Measurements from ENCODE around the gene NKTR. TPM values are rescaled to one million over a fixed set of nuclear protein-coding genes. Genes with fewer than 3 reads are reported as not detected.
A peak's percentile ranks its signal among the peaks of the same experiment; 100 is the strongest.

The NKTR gene
- total RNA-seq, 4 donors from 2014 or later = 47.7 to 328 (median 66.8) TPM

DNA sequence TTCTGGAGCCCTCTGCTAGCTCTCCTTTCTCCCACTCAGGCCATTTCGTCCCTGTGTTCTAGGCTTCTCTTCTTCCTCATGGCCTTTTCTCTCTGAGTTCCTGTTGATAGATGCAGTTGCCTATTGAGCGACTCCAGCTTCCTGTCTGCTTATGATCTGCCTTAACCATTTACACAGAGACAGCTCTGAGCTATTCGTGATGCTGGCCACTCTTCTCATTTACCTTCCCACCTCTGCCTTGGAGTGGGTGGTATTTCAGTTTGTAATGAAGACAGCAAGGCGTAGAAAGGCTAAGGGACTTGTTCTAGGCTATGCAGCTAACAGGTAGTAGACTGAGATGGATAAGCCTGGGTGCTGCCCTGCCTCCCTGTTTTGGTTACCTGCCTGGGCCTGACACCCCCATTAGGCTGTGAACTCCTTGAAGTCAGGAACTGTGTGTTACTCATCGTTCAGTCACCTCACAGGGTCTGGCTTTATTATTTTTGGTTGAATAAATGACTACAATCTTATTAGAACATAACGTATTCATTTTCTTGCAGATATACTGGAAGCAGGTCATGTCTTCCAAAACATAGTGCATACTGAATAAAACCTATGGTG is 40.4 kb downstream of the NKTR start:
- Histone ChIP-seq H3K9me3 (no peaks in the 10 kb centered on the region), H3K4me3 (no peak overlapping the region), H3K36me3 (peaks cover 94% of the 10 kb centered on the region), H3K27me3 (no peaks in the 10 kb centered on the region), H3K27ac (no peak overlapping the region), H3K4me1 (no peaks in the 10 kb centered on the region)
- no peak for TF ChIP-seq POLR2AphosphoS5 (IDR thresholded peaks at IDR 0.05)
- TF ChIP-seq, protein P1, sequence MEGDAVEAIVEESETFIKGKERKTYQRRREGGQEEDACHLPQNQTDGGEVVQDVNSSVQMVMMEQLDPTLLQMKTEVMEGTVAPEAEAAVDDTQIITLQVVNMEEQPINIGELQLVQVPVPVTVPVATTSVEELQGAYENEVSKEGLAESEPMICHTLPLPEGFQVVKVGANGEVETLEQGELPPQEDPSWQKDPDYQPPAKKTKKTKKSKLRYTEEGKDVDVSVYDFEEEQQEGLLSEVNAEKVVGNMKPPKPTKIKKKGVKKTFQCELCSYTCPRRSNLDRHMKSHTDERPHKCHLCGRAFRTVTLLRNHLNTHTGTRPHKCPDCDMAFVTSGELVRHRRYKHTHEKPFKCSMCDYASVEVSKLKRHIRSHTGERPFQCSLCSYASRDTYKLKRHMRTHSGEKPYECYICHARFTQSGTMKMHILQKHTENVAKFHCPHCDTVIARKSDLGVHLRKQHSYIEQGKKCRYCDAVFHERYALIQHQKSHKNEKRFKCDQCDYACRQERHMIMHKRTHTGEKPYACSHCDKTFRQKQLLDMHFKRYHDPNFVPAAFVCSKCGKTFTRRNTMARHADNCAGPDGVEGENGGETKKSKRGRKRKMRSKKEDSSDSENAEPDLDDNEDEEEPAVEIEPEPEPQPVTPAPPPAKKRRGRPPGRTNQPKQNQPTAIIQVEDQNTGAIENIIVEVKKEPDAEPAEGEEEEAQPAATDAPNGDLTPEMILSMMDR (IDR thresholded peaks at IDR 0.05) = no peak
- TF ChIP-seq EP300 (IDR thresholded peaks at IDR 0.05) = no peak
- TF ChIP-seq POLR2A (IDR thresholded peaks at IDR 0.05) = no peak
- DNase-seq (ENCODE audit: low spot score in 2 of 2) = no peak
- WGBS = 91% methylated on average over 6 of the region's 6 CpGs

- Histone ChIP-seq H3K4me3 (no peak overlapping the region), H3K9me3 (no peaks in the 10 kb centered on the region), H3K36me3 (peaks cover 51% of the 10 kb centered on the region), H3K4me1 (peaks cover 23% of the 10 kb centered on the region), H3K27me3 (no peaks in the 10 kb centered on the region), H3K27ac (no peak overlapping the region)
- no peak for DNase-seq (ENCODE audit: low spot score in 2 of 2)
- TF ChIP-seq POLR2A (IDR thresholded peaks at IDR 0.05) = no peak
- no peak for TF ChIP-seq EP300 (IDR thresholded peaks at IDR 0.05)
- TF ChIP-seq POLR2AphosphoS5 (IDR thresholded peaks at IDR 0.05) = no peak
- TF ChIP-seq, protein P1 (IDR thresholded peaks at IDR 0.05) = no peak
- WGBS = 80% methylated on average over 5 of the region's 5 CpGs
These were observed 47.5 kb downstream of the NKTR start for GRCh38 chr3:42647821-42648459.

GRCh38 chr3:42649006-42649405 is 48.5 kb downstream of the NKTR start:
- Histone ChIP-seq H3K4me1 (peaks cover 34% of the 10 kb centered on the region), H3K27me3 (no peaks in the 10 kb centered on the region), H3K27ac (no peak overlapping the region), H3K36me3 (peaks cover 41% of the 10 kb centered on the region), H3K9me3 (no peaks in the 10 kb centered on the region), H3K4me3 (no peak overlapping the region)
- no peak for DNase-seq (ENCODE audit: low spot score in 2 of 2)
- TF ChIP-seq POLR2AphosphoS5 (IDR thresholded peaks at IDR 0.05) (no peak), POLR2A (IDR thresholded peaks at IDR 0.05) (no peak), EP300 (IDR thresholded peaks at IDR 0.05) (no peak)
- TF ChIP-seq, protein P1 (IDR thresholded peaks at IDR 0.05) = no peak
- 64% methylated on average over 2 of the region's 2 CpGs for WGBS

DNA sequence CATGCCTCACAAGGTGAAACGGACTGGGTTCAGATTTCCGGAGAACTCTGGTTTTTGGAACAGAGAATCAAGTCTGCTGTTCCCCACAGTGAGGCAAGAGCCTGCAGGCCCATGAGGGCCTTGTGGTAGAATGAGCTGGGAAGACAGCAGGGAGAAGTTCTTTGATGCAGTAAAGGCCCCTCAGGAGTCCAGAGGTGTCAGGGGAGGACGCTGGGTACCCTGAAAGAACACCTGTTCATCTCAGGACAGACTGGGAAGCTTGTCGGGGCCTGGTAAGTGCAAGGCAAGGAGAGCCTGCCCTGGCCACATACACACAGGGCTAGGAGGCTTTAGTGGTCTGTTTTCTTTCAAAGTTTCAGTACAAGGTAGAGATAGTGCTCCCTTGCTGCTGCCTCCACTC is 49.3 kb downstream of the NKTR start:
- no peak overlapping the region for H3K4me3 ChIP-seq
- peaks cover 35% of the 10 kb centered on the region for H3K4me1 ChIP-seq
- DNase-seq (ENCODE audit: low spot score in 2 of 2) = no peak
- no peak for TF ChIP-seq POLR2AphosphoS5 (IDR thresholded peaks at IDR 0.05)
- no peak for TF ChIP-seq EP300 (IDR thresholded peaks at IDR 0.05)
- TF ChIP-seq, protein P1 (IDR thresholded peaks at IDR 0.05) = no peak
- TF ChIP-seq POLR2A (IDR thresholded peaks at IDR 0.05) = no peak
- H3K9me3 ChIP-seq = no peaks in the 10 kb centered on the region
- H3K27me3 ChIP-seq = no peaks in the 10 kb centered on the region
- peaks cover 33% of the 10 kb centered on the region for H3K36me3 ChIP-seq
- 89% methylated on average over 3 of the region's 4 CpGs for WGBS
- H3K27ac ChIP-seq = peak overlapping the region; percentile 10

- Histone ChIP-seq H3K4me1 (peaks cover 51% of the 10 kb centered on the region), H3K36me3 (peaks cover 16% of the 10 kb centered on the region), H3K27me3 (no peaks in the 10 kb centered on the region), H3K27ac (peak overlapping the region; percentile 14), H3K9me3 (no peaks in the 10 kb centered on the region), H3K4me3 (no peak overlapping the region)
- 71% methylated on average over 9 of the region's 9 CpGs for WGBS
- TF ChIP-seq, protein P1 (IDR thresholded peaks at IDR 0.05) = no peak
- no peak for TF ChIP-seq POLR2A (IDR thresholded peaks at IDR 0.05)
- no peak for TF ChIP-seq POLR2AphosphoS5 (IDR thresholded peaks at IDR 0.05)
- no peak for TF ChIP-seq EP300 (IDR thresholded peaks at IDR 0.05)
- no peak for DNase-seq (ENCODE audit: low spot score in 2 of 2)
These were observed 51.0 kb downstream of the NKTR start for GRCh38 chr3:42651248-42652091.

Measured in suprapubic skin (tissue), 4 donors.